GM12873 (cell line): Measurements from ENCODE around the gene PSMD13.

Source experiments
- CTCF ChIP-seq: IDR thresholded peaks from 2 replicates; pipeline ENCODE4 v1.5.1; 2012; ENCODE audit warnings: low read depth, mild to moderate bottlenecking, moderate library complexity, low read length, control low read depth; ENCODE audit not compliant: insufficient read depth; ENCODE audit errors: missing control alignments

The PSMD13 gene

GRCh38 chr11:271319-271715, 34.5 kb downstream of the PSMD13 start:
- no peak for TF ChIP-seq CTCF

GRCh38 chr11:272195-272930, 35.6 kb downstream of the PSMD13 start:
- no peak for TF ChIP-seq CTCF

GRCh38 chr11:272931-273198, 36.1 kb downstream of the PSMD13 start:
- no peak for TF ChIP-seq CTCF

GRCh38 chr11:276219-276618, 39.4 kb downstream of the PSMD13 start:
- TF ChIP-seq CTCF: no peak

- TF ChIP-seq CTCF: no peak
Observed at GRCh38 chr11:278001-278951, 41.5 kb downstream of the PSMD13 start, which contains the start of gene NLRP6. TSS of gene NLRP6 (plus strand) at chr11:278407. CDS start at chr11:278570, 163 bp downstream.

GRCh38 chr11:279040-279965, 42.5 kb downstream of the PSMD13 start:
- no peak for TF ChIP-seq CTCF
